BLaER1 (cell line): ENCODE measurements around the gene SLC30A10.
"Not testable (repeated sequence)": the region's sequence is repeated elsewhere in the genome, so short reads cannot be mapped to it uniquely, and the experiment has no call there.

Source experiments
- H3K27ac ChIP-seq: shearing (Covaris generic); formaldehyde crosslinking; 2 replicates; pipeline ENCODE4 v1.8.1; 2022
- H3K27me3 ChIP-seq: shearing (Covaris generic); formaldehyde crosslinking; 2 replicates; pipeline ENCODE4 v1.8.1; 2022
- H3K36me3 ChIP-seq: shearing (Covaris generic); formaldehyde crosslinking; 2 replicates; pipeline ENCODE4 v1.8.1; 2022
- H3K4me1 ChIP-seq: shearing (Covaris generic); formaldehyde crosslinking; 2 replicates; pipeline ENCODE4 v1.8.1; 2022
- H3K4me2 ChIP-seq: shearing (Covaris generic); formaldehyde crosslinking; 2 replicates; pipeline ENCODE4 v1.8.1; 2022
- H3K4me3 ChIP-seq: shearing (Covaris generic); formaldehyde crosslinking; 2 replicates; pipeline ENCODE4 v1.8.1; 2022
- H3K9ac ChIP-seq: shearing (Covaris generic); formaldehyde crosslinking; 2 replicates; pipeline ENCODE4 v1.8.1; 2022
- H3K9me3 ChIP-seq: shearing (Covaris generic); formaldehyde crosslinking; 2 replicates; pipeline ENCODE4 v1.8.1; 2022
- H4K20me1 ChIP-seq: shearing (Covaris generic); formaldehyde crosslinking; 2 replicates; pipeline ENCODE4 v1.8.1; 2022
- Cebpa-rat ChIP-seq: shearing (Covaris generic); IDR thresholded peaks from 2 replicates; pipeline ENCODE4 v1.8.1; 2022

The SLC30A10 gene

GRCh38 chr1:219954736-219955421 is 26.5 kb upstream of the SLC30A10 start:
- Histone ChIP-seq H3K4me2 (no peak overlapping the region), H3K9me3 (no peaks in the 10 kb centered on the region), H3K36me3 (no peaks in the 10 kb centered on the region), H3K4me1 (no peaks in the 10 kb centered on the region), H4K20me1 (no peaks in the 10 kb centered on the region), H3K4me3 (no peak overlapping the region), H3K9ac (no peak overlapping the region), H3K27me3 (no peaks in the 10 kb centered on the region; the same call in 1 of the 2 replicates), H3K27ac (no peak overlapping the region)
- no peak for TF ChIP-seq Cebpa-rat

DNA sequence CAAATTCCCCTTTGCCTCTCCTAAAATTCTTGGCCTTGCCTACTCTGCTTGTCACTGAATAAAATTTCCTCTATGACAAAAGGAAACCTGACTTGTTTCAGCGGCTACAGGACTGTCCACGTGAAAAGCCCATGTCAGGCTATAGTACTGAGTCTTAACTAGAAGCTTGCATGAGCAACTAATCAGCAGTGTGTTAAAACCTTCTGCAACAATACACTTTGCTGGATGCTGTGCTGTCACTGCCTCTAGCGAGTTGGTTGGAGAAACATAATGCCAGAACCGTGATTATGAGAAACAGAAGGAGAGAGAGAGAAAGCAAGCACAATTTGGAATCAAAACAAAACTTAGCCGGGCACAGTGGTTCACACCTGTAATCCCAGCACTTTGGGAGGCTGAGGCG is 25.7 kb upstream of the SLC30A10 start:
- H3K4me2 ChIP-seq, result no peak overlapping the region
- H3K9me3 ChIP-seq, result no peaks in the 10 kb centered on the region
- H3K4me1 ChIP-seq, result no peaks in the 10 kb centered on the region
- no peaks in the 10 kb centered on the region for H4K20me1 ChIP-seq
- H3K27me3 ChIP-seq, result no peaks in the 10 kb centered on the region; the same call in 1 of the 2 replicates
- H3K36me3 ChIP-seq, result no peaks in the 10 kb centered on the region
- no peak overlapping the region for H3K9ac ChIP-seq
- no peak overlapping the region for H3K27ac ChIP-seq
- H3K4me3 ChIP-seq, result no peak overlapping the region
- no peak for TF ChIP-seq Cebpa-rat

DNA sequence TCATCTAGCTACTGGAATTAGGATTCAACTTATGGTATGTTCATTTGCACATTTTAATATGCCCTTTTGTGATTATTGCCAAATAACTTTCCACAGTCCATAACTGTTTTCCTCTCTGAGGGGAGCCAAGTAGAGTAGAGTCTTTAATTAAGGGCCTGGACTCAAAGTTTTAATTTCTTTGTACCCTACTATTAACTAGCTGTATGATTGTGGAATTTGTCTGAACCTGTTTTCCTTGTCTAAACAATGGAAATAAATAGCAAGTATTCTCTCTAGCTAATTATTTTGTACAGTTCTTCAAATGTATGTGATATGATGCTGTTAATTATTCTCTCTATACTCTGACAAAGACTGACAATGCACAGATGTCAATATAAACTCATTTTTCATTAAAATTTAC is 24.0 kb upstream of the SLC30A10 start:
- Histone ChIP-seq H4K20me1 (no peaks in the 10 kb centered on the region), H3K4me2 (no peak overlapping the region), H3K27me3 (no peaks in the 10 kb centered on the region), H3K36me3 (no peaks in the 10 kb centered on the region), H3K9ac (no peak overlapping the region), H3K4me1 (no peaks in the 10 kb centered on the region), H3K9me3 (0 out of 2 replicates have a peak, but pooled peaks cover 3% of the 10 kb centered on the region), H3K27ac (no peak overlapping the region), H3K4me3 (no peak overlapping the region)
- TF ChIP-seq Cebpa-rat, result no peak

DNA sequence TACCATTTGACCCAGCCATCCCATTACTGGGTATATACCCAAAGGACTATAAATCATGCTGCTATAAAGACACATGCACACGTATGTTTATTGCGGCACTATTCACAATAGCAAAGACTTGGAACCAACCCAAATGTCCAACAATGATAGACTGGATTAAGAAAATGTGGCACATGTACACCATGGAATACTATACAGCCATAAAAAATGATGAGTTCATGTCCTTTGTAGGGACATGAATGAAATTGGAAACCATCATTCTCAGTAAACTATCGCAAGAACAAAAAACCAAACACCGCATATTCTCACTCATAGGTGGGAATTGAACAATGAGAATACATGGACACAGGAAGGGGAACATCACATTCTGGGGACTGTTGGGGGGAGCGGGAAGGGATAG is 20.9 kb upstream of the SLC30A10 start:
- not testable (repeated sequence) for H3K4me3 ChIP-seq

DNA sequence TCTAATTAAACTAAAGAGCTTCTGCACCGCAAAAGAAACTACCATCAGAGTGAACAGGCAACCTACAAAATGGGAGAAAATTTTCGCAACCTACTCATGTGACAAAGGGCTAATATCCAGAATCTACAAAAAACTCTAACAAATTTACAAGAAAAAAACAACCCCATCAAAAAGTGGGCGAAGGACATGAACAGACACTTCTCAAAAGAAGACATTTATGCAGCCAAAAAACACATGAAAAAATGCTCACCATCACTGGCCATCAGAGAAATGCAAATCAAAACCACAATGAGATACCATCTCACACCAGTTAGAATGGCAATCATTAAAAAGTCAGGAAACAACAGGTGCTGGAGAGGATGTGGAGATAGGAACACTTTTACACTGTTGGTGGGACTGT is 20.4 kb upstream of the SLC30A10 start:
- H3K4me1 ChIP-seq, H3K4me2 ChIP-seq, H3K9me3 ChIP-seq, H4K20me1 ChIP-seq, H3K9ac ChIP-seq, H3K36me3 ChIP-seq, H3K4me3 ChIP-seq, H3K27ac ChIP-seq, H3K27me3 ChIP-seq: not testable (repeated sequence)

More for the DNA sequence above, 20.9 kb upstream of the SLC30A10 start:
- not testable (repeated sequence) for H3K4me1 ChIP-seq, H3K27me3 ChIP-seq, H3K9me3 ChIP-seq, H3K4me2 ChIP-seq, H4K20me1 ChIP-seq, H3K9ac ChIP-seq, H3K27ac ChIP-seq, H3K36me3 ChIP-seq

DNA sequence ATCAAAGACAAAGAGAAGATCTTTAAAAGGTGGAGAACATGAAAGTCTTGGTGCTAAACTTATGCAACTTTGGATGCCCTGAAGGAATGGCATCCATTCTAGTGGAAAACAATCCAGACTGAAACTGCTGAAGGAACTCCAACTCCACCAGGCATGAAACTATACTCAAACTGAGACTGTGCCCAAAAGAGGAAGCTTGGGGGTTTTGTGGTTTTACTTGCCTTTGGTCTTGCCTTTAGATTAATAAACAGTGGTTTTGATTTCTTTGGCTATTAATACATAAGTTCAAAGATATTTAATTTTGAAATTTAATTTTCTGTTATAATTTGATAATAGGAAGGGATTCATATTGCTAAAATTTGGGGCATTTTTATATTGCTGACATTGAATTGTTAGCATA is 17.4 kb upstream of the SLC30A10 start:
- no peak overlapping the region for H3K4me2 ChIP-seq
- 0 out of 2 replicates have a peak, but pooled peaks cover 8% of the 10 kb centered on the region for H3K9me3 ChIP-seq
- H3K4me1 ChIP-seq, result peaks cover 10% of the 10 kb centered on the region
- no peak overlapping the region for H3K4me3 ChIP-seq
- H3K9ac ChIP-seq, result no peak overlapping the region
- H3K27ac ChIP-seq, result no peak overlapping the region
- no peaks in the 10 kb centered on the region for H3K27me3 ChIP-seq
- no peaks in the 10 kb centered on the region for H4K20me1 ChIP-seq
- no peaks in the 10 kb centered on the region for H3K36me3 ChIP-seq
- no peak for TF ChIP-seq Cebpa-rat

DNA sequence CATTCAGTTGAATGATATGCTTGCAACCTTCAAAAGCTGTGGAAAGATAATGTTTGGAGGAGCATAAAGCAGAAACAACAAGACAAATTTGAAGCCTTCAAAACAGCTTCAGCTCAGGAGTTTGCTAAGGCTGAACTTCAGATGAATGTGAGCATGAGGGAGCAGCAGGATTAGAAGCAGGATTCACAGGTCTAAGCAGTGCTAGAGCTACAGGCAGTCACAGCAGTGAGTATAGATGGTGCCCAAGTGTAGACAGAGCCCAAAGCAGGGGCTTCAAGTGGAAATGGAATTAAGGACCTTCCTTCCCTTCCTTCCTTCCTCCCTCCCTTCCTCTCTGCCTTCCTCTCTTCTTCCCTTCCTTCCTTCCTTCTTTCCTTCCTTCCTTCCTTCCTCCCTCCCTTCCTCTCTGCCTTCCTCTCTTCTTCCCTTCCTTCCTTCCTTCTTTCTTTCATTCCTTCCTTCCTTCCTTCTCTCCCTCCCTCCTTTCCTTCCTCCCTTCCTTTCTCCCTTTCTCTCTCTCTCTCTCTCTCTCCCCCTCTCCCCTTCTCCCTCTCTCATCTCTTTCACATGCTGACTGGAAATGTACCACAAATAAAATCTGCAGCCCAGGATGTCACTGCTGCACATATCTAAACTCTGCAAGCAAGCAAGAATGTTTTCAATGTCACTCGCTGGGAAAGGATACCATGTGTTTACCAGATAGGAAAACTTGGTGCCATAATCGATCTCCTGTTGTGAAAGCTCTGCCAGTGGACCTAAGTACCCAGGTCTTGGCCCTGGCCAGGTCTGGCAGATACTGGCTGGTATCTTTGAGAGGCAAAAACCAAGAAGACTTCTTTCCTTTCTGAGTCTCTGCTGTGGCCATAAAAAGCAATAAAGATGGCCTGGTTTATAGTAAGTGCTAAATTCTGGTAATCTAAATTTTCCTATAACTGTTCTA is 13.1 kb upstream of the SLC30A10 start:
- Histone ChIP-seq H3K4me1 (peaks cover 17% of the 10 kb centered on the region), H3K27ac (no peak overlapping the region), H3K27me3 (no peaks in the 10 kb centered on the region), H3K9ac (no peak overlapping the region), H3K36me3 (no peaks in the 10 kb centered on the region), H3K4me3 (no peak overlapping the region), H4K20me1 (no peaks in the 10 kb centered on the region), H3K9me3 (0 out of 2 replicates have a peak, but pooled peaks cover 4% of the 10 kb centered on the region), H3K4me2 (no peak overlapping the region)
- no peak for TF ChIP-seq Cebpa-rat

DNA sequence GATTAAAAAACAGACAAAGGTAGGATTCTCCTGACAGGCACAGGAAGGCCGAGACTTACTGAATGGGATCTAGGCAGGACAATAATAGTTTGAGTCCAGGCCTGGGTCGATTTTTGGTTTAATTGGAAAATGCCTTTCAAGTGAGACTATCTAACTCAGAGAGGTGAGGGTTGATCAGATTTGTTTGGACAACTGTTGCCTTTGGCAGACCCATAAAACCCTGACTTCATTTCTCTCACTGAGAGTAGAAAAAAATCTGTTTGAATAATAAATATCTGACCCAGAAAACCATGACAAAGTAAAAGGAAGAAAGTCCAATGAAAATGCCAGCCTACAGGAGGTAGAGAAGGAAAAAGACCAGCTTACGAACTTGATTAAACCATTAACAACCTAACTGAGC is 12.3 kb upstream of the SLC30A10 start:
- TF ChIP-seq Cebpa-rat, result no peak

GRCh38 chr1:219938706-219939105 is 10.3 kb upstream of the SLC30A10 start:
- no peak for TF ChIP-seq Cebpa-rat
- Histone ChIP-seq H3K9me3 (0 out of 2 replicates have a peak, but pooled peaks cover 3% of the 10 kb centered on the region), H3K4me3 (no peak overlapping the region), H3K4me1 (0 out of 2 replicates have a peak, but pooled peaks cover 7% of the 10 kb centered on the region), H4K20me1 (no peaks in the 10 kb centered on the region), H3K27me3 (no peaks in the 10 kb centered on the region), H3K4me2 (no peak overlapping the region), H3K27ac (no peak overlapping the region), H3K9ac (no peak overlapping the region), H3K36me3 (no peaks in the 10 kb centered on the region)

More for the DNA sequence above, 12.3 kb upstream of the SLC30A10 start:
- Histone ChIP-seq H3K4me1 (peaks cover 10% of the 10 kb centered on the region), H3K9ac (no peak overlapping the region), H4K20me1 (no peaks in the 10 kb centered on the region), H3K4me3 (no peak overlapping the region), H3K36me3 (no peaks in the 10 kb centered on the region), H3K27ac (no peak overlapping the region), H3K4me2 (no peak overlapping the region), H3K27me3 (no peaks in the 10 kb centered on the region), H3K9me3 (0 out of 2 replicates have a peak, but pooled peaks cover 4% of the 10 kb centered on the region)

DNA sequence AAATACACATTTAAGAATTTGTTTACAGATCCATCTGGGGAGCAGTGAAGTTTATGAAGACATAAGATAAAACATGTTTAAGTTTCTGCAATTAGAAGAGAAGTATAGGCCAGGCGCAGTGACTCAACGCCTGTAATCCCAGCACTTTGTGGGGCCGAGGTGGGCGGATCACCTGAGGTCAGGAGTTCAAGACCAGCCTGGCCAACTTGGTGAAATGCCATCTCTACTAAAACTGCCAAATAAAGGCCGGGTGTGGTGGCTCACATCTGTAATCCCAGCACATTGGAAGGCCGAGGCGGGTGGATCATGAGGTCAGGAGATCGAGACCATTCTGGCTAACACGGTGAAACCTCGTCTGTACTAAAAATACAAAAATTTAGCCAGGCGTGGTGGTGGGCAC is 5.4 kb upstream of the SLC30A10 start:
- not testable (repeated sequence) for H3K4me1 ChIP-seq, H3K9me3 ChIP-seq, H3K36me3 ChIP-seq, H3K27me3 ChIP-seq, H3K9ac ChIP-seq, H4K20me1 ChIP-seq, H3K4me2 ChIP-seq, H3K27ac ChIP-seq, H3K4me3 ChIP-seq
